Measurements from ENCODE around the gene FKBP2. TPM values are rescaled to one million over a fixed set of nuclear protein-coding genes. Genes with fewer than 3 reads are reported as not detected.

Gene FKBP2
- total RNA-seq, 1 experiment from 2014 or later, result 57.2 TPM

DNA sequence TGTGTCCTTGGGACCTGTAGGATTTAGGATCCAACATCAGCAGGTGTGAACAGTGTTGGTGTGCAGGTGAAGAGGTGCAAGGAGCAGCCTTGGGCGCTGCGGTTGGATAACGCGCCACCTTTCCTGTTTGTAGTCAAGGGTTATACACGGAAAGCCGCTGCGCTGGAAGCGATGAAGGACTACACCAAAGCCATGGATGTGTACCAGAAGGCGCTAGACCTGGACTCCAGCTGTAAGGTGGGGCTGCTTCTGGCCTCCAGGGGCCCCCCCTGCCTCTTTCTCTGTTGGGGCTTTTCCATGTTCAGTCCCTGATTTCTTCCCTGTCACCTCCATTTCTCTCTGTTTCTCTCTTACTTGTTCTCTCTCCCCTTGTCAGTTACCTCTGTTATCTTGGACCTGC is 37.9 kb upstream of the FKBP2 start:
- no peak for ATAC-seq
- Mint-ChIP-seq H3K9me3 (no peaks in the 10 kb centered on the region), H3K27ac (peak overlapping the region; percentile 65; the same call in 1 of the 2 replicates), H3K36me3 (peaks cover 61% of the 10 kb centered on the region), H3K27me3 (ENCODE audit: low read depth) (no peaks in the 10 kb centered on the region), H3K4me1 (peaks cover 6% of the 10 kb centered on the region), H3K4me3 (no peak overlapping the region)
- ChIA-PET POLR2A (interaction anchor here (0.5 kb wide), 1 partner anchor 12 kb away, joined by 3 read pairs; no protein-coding TSS in a partner anchor), CTCF (interaction anchor here (0.7 to 5.4 kb wide), 4 partner anchors 47 to 139 kb away, joined by 3 to 76 read pairs (median 35); partner anchors contain the start of gene PLCB3)
- DNase-seq (ENCODE audit: low spot score), result no peak
- TF ChIP-seq TP53 (CRISPR knock-in tag; IDR thresholded peaks at IDR 0.05), result no peak
- TF ChIP-seq, protein P1, sequence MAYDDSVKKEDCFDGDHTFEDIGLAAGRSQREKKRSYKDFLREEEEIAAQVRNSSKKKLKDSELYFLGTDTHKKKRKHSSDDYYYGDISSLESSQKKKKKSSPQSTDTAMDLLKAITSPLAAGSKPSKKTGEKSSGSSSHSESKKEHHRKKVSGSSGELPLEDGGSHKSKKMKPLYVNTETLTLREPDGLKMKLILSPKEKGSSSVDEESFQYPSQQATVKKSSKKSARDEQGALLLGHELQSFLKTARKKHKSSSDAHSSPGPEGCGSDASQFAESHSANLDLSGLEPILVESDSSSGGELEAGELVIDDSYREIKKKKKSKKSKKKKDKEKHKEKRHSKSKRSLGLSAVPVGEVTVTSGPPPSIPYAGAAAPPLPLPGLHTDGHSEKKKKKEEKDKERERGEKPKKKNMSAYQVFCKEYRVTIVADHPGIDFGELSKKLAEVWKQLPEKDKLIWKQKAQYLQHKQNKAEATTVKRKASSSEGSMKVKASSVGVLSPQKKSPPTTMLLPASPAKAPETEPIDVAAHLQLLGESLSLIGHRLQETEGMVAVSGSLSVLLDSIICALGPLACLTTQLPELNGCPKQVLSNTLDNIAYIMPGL (CRISPR knock-in tag; IDR thresholded peaks at IDR 0.05), result no peak
- TF ChIP-seq ZNF138 (CRISPR knock-in tag; conservative IDR thresholded peaks at IDR 0.05), result no peak
- no peak for TF ChIP-seq CREB1 (CRISPR knock-in tag; IDR thresholded peaks at IDR 0.05)
- no peak for TF ChIP-seq NFYB (CRISPR knock-in tag; conservative IDR thresholded peaks at IDR 0.05; ENCODE audit: low read depth)
- TF ChIP-seq, protein P2, sequence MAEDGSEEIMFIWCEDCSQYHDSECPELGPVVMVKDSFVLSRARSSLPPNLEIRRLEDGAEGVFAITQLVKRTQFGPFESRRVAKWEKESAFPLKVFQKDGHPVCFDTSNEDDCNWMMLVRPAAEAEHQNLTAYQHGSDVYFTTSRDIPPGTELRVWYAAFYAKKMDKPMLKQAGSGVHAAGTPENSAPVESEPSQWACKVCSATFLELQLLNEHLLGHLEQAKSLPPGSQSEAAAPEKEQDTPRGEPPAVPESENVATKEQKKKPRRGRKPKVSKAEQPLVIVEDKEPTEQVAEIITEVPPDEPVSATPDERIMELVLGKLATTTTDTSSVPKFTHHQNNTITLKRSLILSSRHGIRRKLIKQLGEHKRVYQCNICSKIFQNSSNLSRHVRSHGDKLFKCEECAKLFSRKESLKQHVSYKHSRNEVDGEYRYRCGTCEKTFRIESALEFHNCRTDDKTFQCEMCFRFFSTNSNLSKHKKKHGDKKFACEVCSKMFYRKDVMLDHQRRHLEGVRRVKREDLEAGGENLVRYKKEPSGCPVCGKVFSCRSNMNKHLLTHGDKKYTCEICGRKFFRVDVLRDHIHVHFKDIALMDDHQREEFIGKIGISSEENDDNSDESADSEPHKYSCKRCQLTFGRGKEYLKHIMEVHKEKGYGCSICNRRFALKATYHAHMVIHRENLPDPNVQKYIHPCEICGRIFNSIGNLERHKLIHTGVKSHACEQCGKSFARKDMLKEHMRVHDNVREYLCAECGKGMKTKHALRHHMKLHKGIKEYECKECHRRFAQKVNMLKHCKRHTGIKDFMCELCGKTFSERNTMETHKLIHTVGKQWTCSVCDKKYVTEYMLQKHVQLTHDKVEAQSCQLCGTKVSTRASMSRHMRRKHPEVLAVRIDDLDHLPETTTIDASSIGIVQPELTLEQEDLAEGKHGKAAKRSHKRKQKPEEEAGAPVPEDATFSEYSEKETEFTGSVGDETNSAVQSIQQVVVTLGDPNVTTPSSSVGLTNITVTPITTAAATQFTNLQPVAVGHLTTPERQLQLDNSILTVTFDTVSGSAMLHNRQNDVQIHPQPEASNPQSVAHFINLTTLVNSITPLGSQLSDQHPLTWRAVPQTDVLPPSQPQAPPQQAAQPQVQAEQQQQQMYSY (CRISPR knock-in tag; IDR thresholded peaks at IDR 0.05), result no peak
- no peak for TF ChIP-seq NR1H2 (CRISPR knock-in tag; IDR thresholded peaks at IDR 0.05)
- TF ChIP-seq, protein P3, sequence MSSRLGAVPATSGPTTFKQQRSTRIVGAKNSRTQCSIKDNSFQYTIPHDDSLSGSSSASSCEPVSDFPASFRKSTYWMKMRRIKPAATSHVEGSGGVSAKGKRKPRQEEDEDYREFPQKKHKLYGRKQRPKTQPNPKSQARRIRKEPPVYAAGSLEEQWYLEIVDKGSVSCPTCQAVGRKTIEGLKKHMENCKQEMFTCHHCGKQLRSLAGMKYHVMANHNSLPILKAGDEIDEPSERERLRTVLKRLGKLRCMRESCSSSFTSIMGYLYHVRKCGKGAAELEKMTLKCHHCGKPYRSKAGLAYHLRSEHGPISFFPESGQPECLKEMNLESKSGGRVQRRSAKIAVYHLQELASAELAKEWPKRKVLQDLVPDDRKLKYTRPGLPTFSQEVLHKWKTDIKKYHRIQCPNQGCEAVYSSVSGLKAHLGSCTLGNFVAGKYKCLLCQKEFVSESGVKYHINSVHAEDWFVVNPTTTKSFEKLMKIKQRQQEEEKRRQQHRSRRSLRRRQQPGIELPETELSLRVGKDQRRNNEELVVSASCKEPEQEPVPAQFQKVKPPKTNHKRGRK (CRISPR knock-in tag; IDR thresholded peaks at IDR 0.05; ENCODE audit: borderline replicate concordance), result no peak
- TF ChIP-seq GABPB1 (CRISPR knock-in tag; IDR thresholded peaks at IDR 0.05), result no peak
- TF ChIP-seq, protein P4, sequence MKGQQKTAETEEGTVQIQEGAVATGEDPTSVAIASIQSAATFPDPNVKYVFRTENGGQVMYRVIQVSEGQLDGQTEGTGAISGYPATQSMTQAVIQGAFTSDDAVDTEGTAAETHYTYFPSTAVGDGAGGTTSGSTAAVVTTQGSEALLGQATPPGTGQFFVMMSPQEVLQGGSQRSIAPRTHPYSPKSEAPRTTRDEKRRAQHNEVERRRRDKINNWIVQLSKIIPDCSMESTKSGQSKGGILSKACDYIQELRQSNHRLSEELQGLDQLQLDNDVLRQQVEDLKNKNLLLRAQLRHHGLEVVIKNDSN (CRISPR knock-in tag; IDR thresholded peaks at IDR 0.05), result no peak
- TF ChIP-seq, protein P5, sequence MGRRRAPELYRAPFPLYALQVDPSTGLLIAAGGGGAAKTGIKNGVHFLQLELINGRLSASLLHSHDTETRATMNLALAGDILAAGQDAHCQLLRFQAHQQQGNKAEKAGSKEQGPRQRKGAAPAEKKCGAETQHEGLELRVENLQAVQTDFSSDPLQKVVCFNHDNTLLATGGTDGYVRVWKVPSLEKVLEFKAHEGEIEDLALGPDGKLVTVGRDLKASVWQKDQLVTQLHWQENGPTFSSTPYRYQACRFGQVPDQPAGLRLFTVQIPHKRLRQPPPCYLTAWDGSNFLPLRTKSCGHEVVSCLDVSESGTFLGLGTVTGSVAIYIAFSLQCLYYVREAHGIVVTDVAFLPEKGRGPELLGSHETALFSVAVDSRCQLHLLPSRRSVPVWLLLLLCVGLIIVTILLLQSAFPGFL (CRISPR knock-in tag; IDR thresholded peaks at IDR 0.05; ENCODE audit: borderline replicate concordance), result no peak
- TF ChIP-seq IRF2 (CRISPR knock-in tag; IDR thresholded peaks at IDR 0.05; ENCODE audit: borderline replicate concordance, low read depth), result no peak
- TF ChIP-seq, protein P6, sequence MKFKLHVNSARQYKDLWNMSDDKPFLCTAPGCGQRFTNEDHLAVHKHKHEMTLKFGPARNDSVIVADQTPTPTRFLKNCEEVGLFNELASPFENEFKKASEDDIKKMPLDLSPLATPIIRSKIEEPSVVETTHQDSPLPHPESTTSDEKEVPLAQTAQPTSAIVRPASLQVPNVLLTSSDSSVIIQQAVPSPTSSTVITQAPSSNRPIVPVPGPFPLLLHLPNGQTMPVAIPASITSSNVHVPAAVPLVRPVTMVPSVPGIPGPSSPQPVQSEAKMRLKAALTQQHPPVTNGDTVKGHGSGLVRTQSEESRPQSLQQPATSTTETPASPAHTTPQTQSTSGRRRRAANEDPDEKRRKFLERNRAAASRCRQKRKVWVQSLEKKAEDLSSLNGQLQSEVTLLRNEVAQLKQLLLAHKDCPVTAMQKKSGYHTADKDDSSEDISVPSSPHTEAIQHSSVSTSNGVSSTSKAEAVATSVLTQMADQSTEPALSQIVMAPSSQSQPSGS (CRISPR knock-in tag; IDR thresholded peaks at IDR 0.05; ENCODE audit: borderline replicate concordance, low read depth), result no peak
- TF ChIP-seq OVOL2 (CRISPR knock-in tag; IDR thresholded peaks at IDR 0.05; ENCODE audit: borderline replicate concordance), result no peak
- TF ChIP-seq TEAD1 (CRISPR knock-in tag; IDR thresholded peaks at IDR 0.05), result no peak
- TF ChIP-seq SP1 (CRISPR knock-in tag; conservative IDR thresholded peaks at IDR 0.05), result no peak
- no peak for TF ChIP-seq ZNF263 (CRISPR knock-in tag; IDR thresholded peaks at IDR 0.05; ENCODE audit: low read depth)
- TF ChIP-seq, protein P7, sequence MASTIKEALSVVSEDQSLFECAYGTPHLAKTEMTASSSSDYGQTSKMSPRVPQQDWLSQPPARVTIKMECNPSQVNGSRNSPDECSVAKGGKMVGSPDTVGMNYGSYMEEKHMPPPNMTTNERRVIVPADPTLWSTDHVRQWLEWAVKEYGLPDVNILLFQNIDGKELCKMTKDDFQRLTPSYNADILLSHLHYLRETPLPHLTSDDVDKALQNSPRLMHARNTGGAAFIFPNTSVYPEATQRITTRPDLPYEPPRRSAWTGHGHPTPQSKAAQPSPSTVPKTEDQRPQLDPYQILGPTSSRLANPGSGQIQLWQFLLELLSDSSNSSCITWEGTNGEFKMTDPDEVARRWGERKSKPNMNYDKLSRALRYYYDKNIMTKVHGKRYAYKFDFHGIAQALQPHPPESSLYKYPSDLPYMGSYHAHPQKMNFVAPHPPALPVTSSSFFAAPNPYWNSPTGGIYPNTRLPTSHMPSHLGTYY (CRISPR knock-in tag; IDR thresholded peaks at IDR 0.05), result no peak
- TF ChIP-seq, protein P8, sequence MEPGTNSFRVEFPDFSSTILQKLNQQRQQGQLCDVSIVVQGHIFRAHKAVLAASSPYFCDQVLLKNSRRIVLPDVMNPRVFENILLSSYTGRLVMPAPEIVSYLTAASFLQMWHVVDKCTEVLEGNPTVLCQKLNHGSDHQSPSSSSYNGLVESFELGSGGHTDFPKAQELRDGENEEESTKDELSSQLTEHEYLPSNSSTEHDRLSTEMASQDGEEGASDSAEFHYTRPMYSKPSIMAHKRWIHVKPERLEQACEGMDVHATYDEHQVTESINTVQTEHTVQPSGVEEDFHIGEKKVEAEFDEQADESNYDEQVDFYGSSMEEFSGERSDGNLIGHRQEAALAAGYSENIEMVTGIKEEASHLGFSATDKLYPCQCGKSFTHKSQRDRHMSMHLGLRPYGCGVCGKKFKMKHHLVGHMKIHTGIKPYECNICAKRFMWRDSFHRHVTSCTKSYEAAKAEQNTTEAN (CRISPR knock-in tag; IDR thresholded peaks at IDR 0.05), result no peak
- no peak for TF ChIP-seq ZNF219 (CRISPR knock-in tag; IDR thresholded peaks at IDR 0.05; ENCODE audit: borderline replicate concordance)

All from WTC11 (cell line).